Stimulated activated CD8-positive, alpha-beta memory T cell treated with anti-CD3 and anti-CD28 coated beads, Interleukin-4, amount 100 ng/mL, for 24 hours (primary cell): ENCODE data around the gene EME2.

ENCODE experiments used
- DNase-seq: peaks from one replicate; pipeline ENCODE4 v3.0.0-alpha.2; 2020; ENCODE audit warnings: low read depth

EME2 gene

GRCh38 chr16:1766701-1767100 lies 5.9 kb upstream of the EME2 start:
- no peak for DNase-seq

GRCh38 chr16:1767116-1767994 lies 5.3 kb upstream of the EME2 start:
- no peak for DNase-seq

- no peak for DNase-seq
Measured at GRCh38 chr16:1768061-1768766, 4.4 kb upstream of the EME2 start.

- DNase-seq, result no peak
Measured at GRCh38 chr16:1768767-1769401, 3.7 kb upstream of the EME2 start.

GRCh38 chr16:1769402-1770300 lies 3.0 kb upstream of the EME2 start:
- DNase-seq, result no peak

- DNase-seq, result peak; percentile 49
Measured at GRCh38 chr16:1770328-1771187, 2.1 kb upstream of the EME2 start.

- DNase-seq, result peak; percentile 69
Measured at GRCh38 chr16:1771188-1771863, 1.3 kb upstream of the EME2 start, which contains the start of gene NME3. Gene NME3, minus strand, starts transcription at chr16:1771543. Its CDS starts 9 bp downstream, at chr16:1771534.

- DNase-seq, result no peak
Measured at GRCh38 chr16:1771864-1772361, 697 bp upstream of the EME2 start.

- peak; percentile 68 for DNase-seq
Measured at GRCh38 chr16:1772908-1773702, 495 bp downstream of the EME2 start, which contains the start of gene MRPS34. Gene MRPS34, minus strand, starts transcription at chr16:1773134. Its CDS starts 15 bp downstream, at chr16:1773119.

- DNase-seq, result no peak
Measured at GRCh38 chr16:1773703-1774447, 1.3 kb downstream of the EME2 start.

- DNase-seq, result no peak
Measured at GRCh38 chr16:1774448-1774780, 1.8 kb downstream of the EME2 start.

- no peak for DNase-seq
Measured at GRCh38 chr16:1775006-1775845, 2.6 kb downstream of the EME2 start.

- no peak for DNase-seq
Measured at GRCh38 chr16:1775846-1776671, 3.4 kb downstream of the EME2 start.

- no peak for DNase-seq
Measured at GRCh38 chr16:1776672-1776955, 4.0 kb downstream of the EME2 start.

- no peak for DNase-seq
Measured at GRCh38 chr16:1776991-1777374, 4.4 kb downstream of the EME2 start.

- DNase-seq, result no peak
Measured at GRCh38 chr16:1777375-1778199, 5.0 kb downstream of the EME2 start.
